ENCODE results near the gene HUWE1. TPM values are rescaled to one million over a fixed set of nuclear protein-coding genes. Genes with fewer than 3 reads are reported as not detected.

The HUWE1 gene
- polyA plus RNA-seq, 2 donors, result 30.4 to 34.9 TPM

- no peaks in the 10 kb centered on the region for H3K9me3 ChIP-seq (ENCODE audit: control insufficient read depth in 2 of 2, insufficient read depth in 1 of 2, low read depth in 1 of 2, low read length in 1 of 2)
- no peaks in the 10 kb centered on the region for H3K36me3 ChIP-seq (ENCODE audit: control insufficient read depth in 2 of 2, insufficient read depth in 2 of 2, low read length in 1 of 2)
- no peak overlapping the region for H3K4me3 ChIP-seq (ENCODE audit: low read depth in 1 of 2, low read length in 2 of 2)
- H3K27me3 ChIP-seq (ENCODE audit: control insufficient read depth in 1 of 2, insufficient read depth in 2 of 2, low read length in 2 of 2), result no peaks in the 10 kb centered on the region
- no peak overlapping the region for H3K27ac ChIP-seq (ENCODE audit: low read depth in 2 of 2, low read length in 1 of 2)
- no peaks in the 10 kb centered on the region for H3K4me1 ChIP-seq (ENCODE audit: control insufficient read depth in 2 of 2, insufficient read depth in 2 of 2, low read length in 1 of 2)
Measured at GRCh38 chrX:53669258-53669657, 17.3 kb downstream of the HUWE1 start.

GRCh38 chrX:53666171-53666570, 20.3 kb downstream of the HUWE1 start:
- Histone ChIP-seq H3K27ac (ENCODE audit: low read depth in 2 of 2, low read length in 1 of 2) (no peak overlapping the region), H3K4me3 (ENCODE audit: low read depth in 1 of 2, low read length in 2 of 2) (no peak overlapping the region), H3K27me3 (ENCODE audit: control insufficient read depth in 1 of 2, insufficient read depth in 2 of 2, low read length in 2 of 2) (no peaks in the 10 kb centered on the region), H3K4me1 (ENCODE audit: control insufficient read depth in 2 of 2, insufficient read depth in 2 of 2, low read length in 1 of 2) (no peaks in the 10 kb centered on the region), H3K9me3 (ENCODE audit: control insufficient read depth in 2 of 2, insufficient read depth in 1 of 2, low read depth in 1 of 2, low read length in 1 of 2) (no peaks in the 10 kb centered on the region), H3K36me3 (ENCODE audit: control insufficient read depth in 2 of 2, insufficient read depth in 2 of 2, low read length in 1 of 2) (no peaks in the 10 kb centered on the region)
- WGBS, 2 donors, result 89 to 92% methylated on average over 1 of the region's 1 CpG

GRCh38 chrX:53660004-53660403, 26.5 kb downstream of the HUWE1 start:
- Histone ChIP-seq H3K9me3 (ENCODE audit: control insufficient read depth in 2 of 2, insufficient read depth in 1 of 2, low read depth in 1 of 2, low read length in 1 of 2) (no peaks in the 10 kb centered on the region), H3K4me1 (ENCODE audit: control insufficient read depth in 2 of 2, insufficient read depth in 2 of 2, low read length in 1 of 2) (no peaks in the 10 kb centered on the region), H3K36me3 (ENCODE audit: control insufficient read depth in 2 of 2, insufficient read depth in 2 of 2, low read length in 1 of 2) (no peaks in the 10 kb centered on the region), H3K27ac (ENCODE audit: low read depth in 2 of 2, low read length in 1 of 2) (no peak overlapping the region), H3K27me3 (ENCODE audit: control insufficient read depth in 1 of 2, insufficient read depth in 2 of 2, low read length in 2 of 2) (no peaks in the 10 kb centered on the region), H3K4me3 (ENCODE audit: low read depth in 1 of 2, low read length in 2 of 2) (no peak overlapping the region)
- 80 to 89% methylated on average over 3 of the region's 3 CpGs for WGBS, 2 donors

GRCh38 chrX:53659039-53659438, 27.5 kb downstream of the HUWE1 start:
- Histone ChIP-seq H3K27ac (ENCODE audit: low read depth in 2 of 2, low read length in 1 of 2) (no peak overlapping the region), H3K4me1 (ENCODE audit: control insufficient read depth in 2 of 2, insufficient read depth in 2 of 2, low read length in 1 of 2) (no peaks in the 10 kb centered on the region), H3K27me3 (ENCODE audit: control insufficient read depth in 1 of 2, insufficient read depth in 2 of 2, low read length in 2 of 2) (no peaks in the 10 kb centered on the region), H3K4me3 (ENCODE audit: low read depth in 1 of 2, low read length in 2 of 2) (no peak overlapping the region), H3K9me3 (ENCODE audit: control insufficient read depth in 2 of 2, insufficient read depth in 1 of 2, low read depth in 1 of 2, low read length in 1 of 2) (no peaks in the 10 kb centered on the region), H3K36me3 (ENCODE audit: control insufficient read depth in 2 of 2, insufficient read depth in 2 of 2, low read length in 1 of 2) (no peaks in the 10 kb centered on the region)
- WGBS, 2 donors, result 78 to 97% methylated on average over 1 of the region's 1 CpG

GRCh38 chrX:53656845-53657244, 29.7 kb downstream of the HUWE1 start:
- Histone ChIP-seq H3K27me3 (ENCODE audit: control insufficient read depth in 1 of 2, insufficient read depth in 2 of 2, low read length in 2 of 2) (no peaks in the 10 kb centered on the region), H3K4me3 (ENCODE audit: low read depth in 1 of 2, low read length in 2 of 2) (no peak overlapping the region)
- WGBS, 2 donors, result 28 to 74% methylated on average over 1 of the region's 1 CpG

GRCh38 chrX:53654376-53654775, 32.1 kb downstream of the HUWE1 start:
- H3K27me3 ChIP-seq (ENCODE audit: control insufficient read depth in 1 of 2, insufficient read depth in 2 of 2, low read length in 2 of 2), result no peaks in the 10 kb centered on the region
- WGBS, 2 donors, result 52 to 58% methylated on average over 3 of the region's 3 CpGs
- H3K27ac ChIP-seq (ENCODE audit: low read depth in 2 of 2, low read length in 1 of 2), result no peak overlapping the region
- no peak overlapping the region for H3K4me3 ChIP-seq (ENCODE audit: low read depth in 1 of 2, low read length in 2 of 2)
- H3K36me3 ChIP-seq (ENCODE audit: control insufficient read depth in 2 of 2, insufficient read depth in 2 of 2, low read length in 1 of 2), result peaks cover 0 to 2% of the 10 kb centered on the region in 2 donors
- H3K4me1 ChIP-seq (ENCODE audit: control insufficient read depth in 2 of 2, insufficient read depth in 2 of 2, low read length in 1 of 2), result no peaks in the 10 kb centered on the region
- no peaks in the 10 kb centered on the region for H3K9me3 ChIP-seq (ENCODE audit: control insufficient read depth in 2 of 2, insufficient read depth in 1 of 2, low read depth in 1 of 2, low read length in 1 of 2)

More at GRCh38 chrX:53656845-53657244, 29.7 kb downstream of the HUWE1 start:
- Histone ChIP-seq H3K4me1 (ENCODE audit: control insufficient read depth in 2 of 2, insufficient read depth in 2 of 2, low read length in 1 of 2) (no peaks in the 10 kb centered on the region), H3K9me3 (ENCODE audit: control insufficient read depth in 2 of 2, insufficient read depth in 1 of 2, low read depth in 1 of 2, low read length in 1 of 2) (no peaks in the 10 kb centered on the region), H3K27ac (ENCODE audit: low read depth in 2 of 2, low read length in 1 of 2) (no peak overlapping the region), H3K36me3 (ENCODE audit: control insufficient read depth in 2 of 2, insufficient read depth in 2 of 2, low read length in 1 of 2) (no peaks in the 10 kb centered on the region)

GRCh38 chrX:53644751-53645150, 41.8 kb downstream of the HUWE1 start:
- WGBS, 2 donors, result 81 to 83% methylated on average over 3 of the region's 3 CpGs
- no peak overlapping the region for H3K27ac ChIP-seq (ENCODE audit: low read depth in 2 of 2, low read length in 1 of 2)
- peaks cover 0 to 3% of the 10 kb centered on the region in 2 donors for H3K36me3 ChIP-seq (ENCODE audit: control insufficient read depth in 2 of 2, insufficient read depth in 2 of 2, low read length in 1 of 2)

GRCh38 chrX:53642337-53642736, 44.2 kb downstream of the HUWE1 start:
- H3K36me3 ChIP-seq (ENCODE audit: control insufficient read depth in 2 of 2, insufficient read depth in 2 of 2, low read length in 1 of 2), result peaks cover 0 to 2% of the 10 kb centered on the region in 2 donors
- H3K4me3 ChIP-seq (ENCODE audit: low read depth in 1 of 2, low read length in 2 of 2), result no peak overlapping the region
- H3K27me3 ChIP-seq (ENCODE audit: control insufficient read depth in 1 of 2, insufficient read depth in 2 of 2, low read length in 2 of 2), result no peaks in the 10 kb centered on the region
- H3K4me1 ChIP-seq (ENCODE audit: control insufficient read depth in 2 of 2, insufficient read depth in 2 of 2, low read length in 1 of 2), result no peaks in the 10 kb centered on the region
- H3K27ac ChIP-seq (ENCODE audit: low read depth in 2 of 2, low read length in 1 of 2), result no peak overlapping the region
- 76 to 78% methylated on average over 2 of the region's 2 CpGs for WGBS, 2 donors
- no peaks in the 10 kb centered on the region for H3K9me3 ChIP-seq (ENCODE audit: control insufficient read depth in 2 of 2, insufficient read depth in 1 of 2, low read depth in 1 of 2, low read length in 1 of 2)

More at GRCh38 chrX:53644751-53645150, 41.8 kb downstream of the HUWE1 start:
- H3K27me3 ChIP-seq (ENCODE audit: control insufficient read depth in 1 of 2, insufficient read depth in 2 of 2, low read length in 2 of 2), result no peaks in the 10 kb centered on the region
- H3K4me1 ChIP-seq (ENCODE audit: control insufficient read depth in 2 of 2, insufficient read depth in 2 of 2, low read length in 1 of 2), result no peaks in the 10 kb centered on the region
- no peak overlapping the region for H3K4me3 ChIP-seq (ENCODE audit: low read depth in 1 of 2, low read length in 2 of 2)
- no peaks in the 10 kb centered on the region for H3K9me3 ChIP-seq (ENCODE audit: control insufficient read depth in 2 of 2, insufficient read depth in 1 of 2, low read depth in 1 of 2, low read length in 1 of 2)

GRCh38 chrX:53639257-53639656, 47.3 kb downstream of the HUWE1 start:
- no peaks in the 10 kb centered on the region for H3K36me3 ChIP-seq (ENCODE audit: control insufficient read depth in 2 of 2, insufficient read depth in 2 of 2, low read length in 1 of 2)
- no peaks in the 10 kb centered on the region for H3K4me1 ChIP-seq (ENCODE audit: control insufficient read depth in 2 of 2, insufficient read depth in 2 of 2, low read length in 1 of 2)
- no peaks in the 10 kb centered on the region for H3K27me3 ChIP-seq (ENCODE audit: control insufficient read depth in 1 of 2, insufficient read depth in 2 of 2, low read length in 2 of 2)
- no peak overlapping the region for H3K4me3 ChIP-seq (ENCODE audit: low read depth in 1 of 2, low read length in 2 of 2)
- H3K27ac ChIP-seq (ENCODE audit: low read depth in 2 of 2, low read length in 1 of 2), result no peak overlapping the region
- no peaks in the 10 kb centered on the region for H3K9me3 ChIP-seq (ENCODE audit: control insufficient read depth in 2 of 2, insufficient read depth in 1 of 2, low read depth in 1 of 2, low read length in 1 of 2)

GRCh38 chrX:53637479-53637878, 49.0 kb downstream of the HUWE1 start:
- Histone ChIP-seq H3K4me3 (ENCODE audit: low read depth in 1 of 2, low read length in 2 of 2) (no peak overlapping the region), H3K27me3 (ENCODE audit: control insufficient read depth in 1 of 2, insufficient read depth in 2 of 2, low read length in 2 of 2) (no peaks in the 10 kb centered on the region), H3K9me3 (ENCODE audit: control insufficient read depth in 2 of 2, insufficient read depth in 1 of 2, low read depth in 1 of 2, low read length in 1 of 2) (no peaks in the 10 kb centered on the region), H3K4me1 (ENCODE audit: control insufficient read depth in 2 of 2, insufficient read depth in 2 of 2, low read length in 1 of 2) (no peaks in the 10 kb centered on the region), H3K36me3 (ENCODE audit: control insufficient read depth in 2 of 2, insufficient read depth in 2 of 2, low read length in 1 of 2) (peaks cover 0 to 4% of the 10 kb centered on the region in 2 donors), H3K27ac (ENCODE audit: low read depth in 2 of 2, low read length in 1 of 2) (no peak overlapping the region)
- 61 to 62% methylated on average over 2 of the region's 2 CpGs for WGBS, 2 donors
